GM12891 (cell line): ENCODE measurements around the gene MAMSTR.

Experiments used
- DNase-seq: peaks from one replicate; pipeline ENCODE4 v3.0.0; 2011; ENCODE audit warnings: low spot score; ENCODE audit not compliant: insufficient read length
- FAIRE-seq: peaks from 2 replicates; lab custom pipeline; 2011; peaks lifted over from hg19 to GRCh38; lab: Jason Lieb, UNC
- PAX5 ChIP-seq: IDR thresholded peaks from 2 replicates; pipeline ENCODE4 v1.6.1; 2011; ENCODE audit warnings: low read length, moderate library complexity, mild to moderate bottlenecking; ENCODE audit not compliant: insufficient read depth, severe bottlenecking
- POLR2A ChIP-seq: IDR thresholded peaks from 2 replicates; pipeline ENCODE4 v1.6.1; 2011; ENCODE audit warnings: low read depth, low read length, control low read depth
- POLR2AphosphoS5 ChIP-seq: IDR thresholded peaks from 2 replicates; pipeline ENCODE4 v1.6.1; 2011; ENCODE audit warnings: low read depth, low read length, control low read depth
- POU2F2 ChIP-seq: IDR thresholded peaks from 2 replicates; pipeline ENCODE4 v1.6.1; 2011; ENCODE audit warnings: low read depth, mild to moderate bottlenecking, control low read depth, low read length, moderate library complexity
- SPI1 ChIP-seq: IDR thresholded peaks from 2 replicates; pipeline ENCODE4 v1.6.1; 2011; ENCODE audit warnings: low read depth, low read length, control low read depth
- TAF1 ChIP-seq: IDR thresholded peaks from 2 replicates; pipeline ENCODE4 v1.6.1; 2011; ENCODE audit warnings: low read depth, low read length, control low read depth

The MAMSTR gene

DNA sequence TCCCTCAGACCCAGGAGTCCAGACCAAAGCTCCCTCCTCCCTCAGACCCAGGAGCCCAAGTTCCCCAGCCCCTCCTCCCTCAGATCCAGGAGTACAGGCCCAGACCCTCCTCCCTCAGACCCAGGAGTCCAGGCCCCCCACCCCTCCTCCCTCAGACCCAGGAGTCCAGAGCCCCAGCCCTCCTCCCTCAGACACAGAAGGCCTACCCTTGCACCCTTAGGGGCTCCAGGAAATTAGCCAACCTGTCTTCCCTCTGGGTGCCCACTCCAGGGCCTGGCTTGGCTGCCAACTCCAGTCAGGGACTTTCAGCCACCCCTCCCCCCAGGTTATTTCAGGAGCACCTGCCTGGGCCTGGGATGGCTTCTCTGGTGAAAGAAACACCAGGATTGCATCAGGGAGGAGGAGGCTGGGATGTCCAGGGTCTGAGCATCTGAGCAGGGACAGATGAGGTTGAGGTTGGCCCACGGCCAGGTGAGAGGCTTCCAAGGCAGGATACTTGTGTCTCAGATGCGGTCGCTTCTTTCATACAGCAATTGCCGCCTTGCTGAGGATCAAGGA lies 35.6 kb upstream of the MAMSTR start, which contains the start of gene FGF21:
FGF21 (plus strand) TSS at position 441 of the 558 bp plus-strand sequence. CDS start 713 bp downstream, outside the sequence.
- no peak for TF ChIP-seq POLR2AphosphoS5
- TF ChIP-seq POLR2A, result no peak
- no peak for TF ChIP-seq TAF1
- no peak for FAIRE-seq
- DNase-seq, result no peak

DNA sequence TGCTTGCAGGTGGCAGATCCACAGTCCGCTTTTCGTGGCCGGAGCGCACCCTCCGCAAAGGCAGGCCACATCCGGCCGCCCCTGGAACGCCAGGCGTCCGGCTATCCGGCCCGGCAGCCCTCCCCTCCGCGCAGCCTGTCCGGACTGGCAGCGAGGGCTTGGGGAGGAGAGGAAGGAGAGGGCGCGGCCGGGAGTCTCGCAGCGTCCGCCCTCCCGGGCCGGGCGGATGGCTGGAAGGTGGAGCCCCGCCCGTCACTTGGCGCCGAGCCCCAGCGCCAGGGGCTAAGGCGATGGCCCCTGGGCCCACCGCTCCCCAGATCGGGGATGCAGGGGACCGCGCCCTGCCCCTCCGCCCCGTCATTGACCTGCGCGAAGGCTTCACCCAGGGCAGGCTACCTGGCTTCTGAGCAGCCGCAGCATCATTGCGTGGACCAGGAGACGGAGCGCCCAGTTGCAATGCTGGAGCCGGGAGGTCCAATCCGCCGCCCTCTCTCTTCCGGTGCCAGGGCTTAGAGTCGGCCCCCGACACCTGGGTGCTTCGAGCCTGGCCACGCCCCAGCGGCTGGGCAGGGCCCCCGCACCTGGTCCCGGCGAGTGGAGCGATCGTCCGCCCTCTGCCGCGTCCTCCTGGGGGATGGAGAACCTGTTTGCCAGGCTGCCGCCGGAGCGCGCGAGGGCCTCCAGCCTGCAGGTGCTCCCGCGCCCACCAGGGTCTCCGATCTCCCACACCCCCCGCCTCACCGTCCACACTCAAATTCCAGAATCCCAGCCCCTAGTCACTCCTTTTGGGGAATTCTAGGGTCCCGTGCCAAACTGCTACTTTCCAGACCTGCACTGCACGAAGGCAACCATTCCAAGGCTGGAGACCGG lies 33.2 kb upstream of the MAMSTR start, which contains the start of gene FUT1:
FUT1 (minus strand) TSS at position 146 of the 870 bp plus-strand sequence. CDS start 1,360 bp downstream, outside the sequence.
- FAIRE-seq (no peak), DNase-seq (no peak)
- TF ChIP-seq POLR2A (no peak), SPI1 (no peak), POLR2AphosphoS5 (no peak), TAF1 (no peak), POU2F2 (no peak), PAX5 (no peak)

DNA sequence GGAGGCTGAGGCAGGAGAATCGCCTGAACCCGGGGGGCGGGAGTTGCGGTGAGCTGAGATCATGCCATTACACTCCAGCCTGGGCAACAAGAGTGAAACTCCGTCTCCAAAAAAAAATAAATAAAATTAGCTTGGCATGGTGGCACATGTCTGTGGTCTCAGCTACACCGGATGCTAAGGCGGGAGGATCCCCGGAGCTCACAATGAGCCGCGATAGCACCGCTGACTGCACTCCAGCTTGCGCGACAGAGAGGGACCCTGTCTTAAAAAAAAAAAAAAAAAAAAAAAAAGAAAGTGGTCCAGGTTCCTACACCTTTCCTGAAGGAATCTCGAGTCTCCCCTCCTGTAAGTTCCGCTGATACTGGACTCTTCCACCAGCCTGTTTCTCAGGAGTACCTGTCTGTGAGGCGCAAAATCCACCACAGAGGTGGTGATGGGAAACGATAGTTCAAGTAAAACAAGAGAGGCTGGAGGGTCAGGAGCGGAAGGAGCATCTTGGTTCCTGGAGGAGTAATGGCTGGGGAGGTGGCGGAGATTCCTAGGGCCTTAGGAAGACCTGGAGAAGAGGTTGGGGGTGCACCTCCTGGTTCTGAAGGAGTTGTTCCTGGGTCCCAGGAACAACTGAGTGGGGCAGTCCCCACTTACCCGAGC lies 32.4 kb upstream of the MAMSTR start:
- TF ChIP-seq PAX5 (no peak), TAF1 (no peak), POLR2A (no peak), SPI1 (no peak), POLR2AphosphoS5 (no peak), POU2F2 (no peak)
- FAIRE-seq (no peak), DNase-seq (no peak)

DNA sequence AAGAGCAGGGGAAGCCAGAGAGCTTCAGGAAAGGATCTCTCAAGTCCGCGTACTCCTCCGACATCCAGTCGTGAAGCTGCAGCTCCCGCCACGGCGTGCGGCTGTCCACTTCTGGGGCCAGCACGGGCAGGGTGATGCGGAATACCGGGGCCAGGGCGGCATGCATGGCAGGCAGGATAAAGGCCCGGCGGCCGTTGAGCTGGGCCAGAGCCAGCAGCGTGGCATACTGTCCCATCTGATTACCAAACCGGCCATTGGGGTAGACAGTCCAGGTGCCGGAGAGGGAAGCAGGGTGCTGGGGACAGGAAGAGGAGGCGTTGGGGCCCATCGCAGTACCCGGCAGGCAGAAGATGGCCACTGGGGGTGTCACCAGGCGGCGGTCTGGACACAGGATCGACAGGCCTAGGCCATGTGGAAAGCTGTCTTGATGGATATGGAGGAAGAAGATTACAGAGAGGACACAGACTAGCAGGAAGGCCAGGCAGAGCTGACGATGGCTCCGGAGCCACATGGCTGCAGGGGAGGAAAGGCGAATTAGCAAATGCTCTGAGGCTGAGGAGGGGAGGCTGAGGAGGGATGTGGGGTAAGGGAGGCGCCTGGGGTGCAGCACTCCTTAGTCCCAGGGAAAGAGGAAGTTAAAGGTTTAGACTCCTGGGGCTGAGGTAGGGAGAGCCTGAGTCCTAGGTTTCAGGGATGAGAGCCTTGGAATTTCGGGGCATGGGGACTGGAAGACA lies 31.4 kb upstream of the MAMSTR start:
- TF ChIP-seq POLR2AphosphoS5 (no peak), POU2F2 (no peak), TAF1 (no peak), PAX5 (no peak), SPI1 (no peak), POLR2A (no peak)
- FAIRE-seq, result no peak
- DNase-seq, result no peak

GRCh38 chr19:48750351-48750750 lies 30.8 kb upstream of the MAMSTR start:
- no peak for FAIRE-seq
- TF ChIP-seq POLR2AphosphoS5 (no peak), SPI1 (no peak), POU2F2 (no peak), TAF1 (no peak), POLR2A (no peak), PAX5 (no peak)

DNA sequence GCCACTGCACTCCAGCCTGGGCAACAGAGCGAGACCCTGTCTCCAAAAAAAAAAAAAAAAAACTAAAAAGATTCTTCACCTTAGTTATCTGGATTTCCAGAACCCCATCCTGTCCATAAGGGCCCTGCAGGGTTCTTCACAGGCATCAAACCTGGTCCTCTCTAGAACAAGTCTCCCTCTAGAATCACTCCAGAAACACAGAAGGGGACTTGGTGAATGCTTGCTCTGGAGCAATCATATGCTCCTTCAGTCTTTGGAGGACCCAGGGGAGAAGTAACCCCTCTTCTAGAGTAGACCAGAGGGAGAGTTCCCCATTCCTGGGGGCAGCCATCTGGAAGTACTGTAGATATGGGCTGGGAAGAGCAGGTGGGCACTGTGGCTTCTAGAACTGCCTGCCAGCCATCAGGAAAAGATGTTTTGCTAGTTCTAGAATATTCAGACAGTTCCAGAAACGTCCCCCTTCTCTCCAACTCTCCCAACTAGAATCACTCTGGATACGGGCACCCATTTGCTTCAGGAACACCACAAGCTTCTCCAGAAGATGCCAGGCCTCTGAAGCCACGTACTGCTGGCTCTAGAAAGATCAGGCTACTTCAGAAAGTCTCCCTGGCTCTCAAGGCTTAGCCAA lies 30.2 kb upstream of the MAMSTR start:
- DNase-seq (no peak), FAIRE-seq (no peak)
- TF ChIP-seq SPI1 (no peak), POU2F2 (no peak), PAX5 (no peak), TAF1 (no peak), POLR2AphosphoS5 (no peak), POLR2A (no peak)

More at GRCh38 chr19:48750351-48750750, 30.8 kb upstream of the MAMSTR start:
- DNase-seq, result no peak

DNA sequence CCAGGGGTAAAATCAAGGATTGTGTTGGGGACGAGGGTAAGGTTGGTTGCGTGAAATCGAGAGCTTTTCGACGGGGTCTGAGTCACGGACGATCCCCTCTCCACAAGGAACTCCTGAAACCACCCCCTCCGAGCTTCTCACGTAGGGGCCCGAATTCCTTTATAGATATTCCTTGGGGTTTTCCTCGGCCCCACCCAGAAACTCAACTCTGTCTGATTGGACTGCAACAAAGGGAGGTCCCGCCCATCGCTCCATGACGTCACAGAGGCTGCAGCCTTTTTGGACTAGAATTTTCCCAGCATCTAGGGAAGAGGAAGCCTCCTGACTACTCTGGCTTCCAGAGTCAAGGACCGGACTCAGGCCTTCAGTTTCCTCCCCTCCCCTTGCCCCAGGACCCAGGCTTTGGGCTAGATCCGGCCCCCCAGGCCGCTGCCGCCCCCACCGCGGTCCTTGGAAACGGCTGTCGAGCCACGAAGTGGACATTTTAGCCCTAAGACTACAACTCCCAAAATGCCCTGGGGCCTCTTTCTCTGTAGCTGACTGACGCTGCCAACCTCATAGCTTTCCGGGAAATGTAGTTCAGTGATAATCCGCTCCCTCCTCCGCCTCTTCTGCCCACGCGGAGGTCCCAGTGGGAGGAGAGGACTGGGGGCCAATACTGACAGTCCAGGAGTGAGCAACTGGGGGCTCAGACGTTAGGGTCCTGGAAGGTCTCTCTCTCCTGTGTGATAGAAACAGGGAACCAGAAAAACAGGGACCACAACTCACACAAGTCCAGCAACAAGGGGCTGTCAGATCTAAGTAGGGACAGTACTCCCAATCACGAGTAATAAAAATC lies 27.4 kb upstream of the MAMSTR start, which contains the start of gene IZUMO1:
IZUMO1 (minus strand) TSS at position 172 of the 838 bp plus-strand sequence. CDS start 1,050 bp downstream, outside the sequence.
- no peak for FAIRE-seq

DNA sequence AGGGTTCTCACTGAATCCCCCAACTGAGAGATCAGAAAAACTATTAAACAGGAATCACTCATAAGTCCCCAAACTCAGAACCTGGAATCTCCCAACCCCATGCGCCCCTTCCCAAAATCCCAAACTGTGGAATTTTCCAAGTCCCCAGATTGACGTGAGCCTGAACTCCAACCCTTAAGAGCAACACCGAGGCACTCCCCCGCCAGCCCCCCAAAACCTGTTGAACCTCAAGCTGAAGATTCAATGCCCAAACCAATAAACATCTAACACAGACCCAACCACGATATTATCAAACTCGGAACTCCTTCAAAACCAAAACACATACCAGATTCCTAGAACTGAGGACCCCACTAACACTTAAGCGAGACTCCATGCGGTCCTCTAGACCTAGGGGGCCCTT lies 26.6 kb upstream of the MAMSTR start:
- FAIRE-seq (no peak), DNase-seq (no peak)
- TF ChIP-seq SPI1 (no peak), POLR2AphosphoS5 (no peak), POU2F2 (no peak), PAX5 (no peak), POLR2A (no peak), TAF1 (no peak)

More for the DNA sequence above, 27.4 kb upstream of the MAMSTR start, which contains the start of gene IZUMO1:
- no peak for DNase-seq
- no peak for TF ChIP-seq SPI1
- TF ChIP-seq TAF1, result no peak
- no peak for TF ChIP-seq PAX5
- no peak for TF ChIP-seq POLR2A
- TF ChIP-seq POU2F2, result no peak
- no peak for TF ChIP-seq POLR2AphosphoS5
